Measurements from ENCODE around the gene GRIA1. TPM values are rescaled to one million over a fixed set of nuclear protein-coding genes. Genes with fewer than 3 reads are reported as not detected.

The GRIA1 gene
- total RNA-seq, 1 experiment from 2014 or later, result not detected

GRCh38 chr5:153523211-153523610 lies 32.7 kb downstream of the GRIA1 start:
- BruUV-seq (replicated peaks), result no TSS peak
- in situ Hi-C loops (cut with HindIII; ENCODE audit: low pct_unique_long_range_greater_than_20kb, low sequenced_read_pairs) (no loop called here), intact Hi-C loops (cut with micrococcal nuclease; ENCODE audit: unreplicated experiment) (no loop called here)
- ChIA-PET CTCF (no interaction called here), POLR2A (no interaction called here)
- DNase-seq (ENCODE audit: low read depth, low spot score), result no peak
- Histone ChIP-seq H3K27ac (ENCODE audit: low read length) (no peak overlapping the region), H3K27me3 (ENCODE audit: control insufficient read depth, insufficient read depth, low read length) (no peaks in the 10 kb centered on the region), H3K4me1 (ENCODE audit: control insufficient read depth, insufficient read depth, low read length) (no peaks in the 10 kb centered on the region), H3K4me3 (ENCODE audit: low read depth in 2 of 2, low read length in 2 of 2) (no peak overlapping the region), H3K36me3 (ENCODE audit: control insufficient read depth, insufficient read depth, low read length) (no peaks in the 10 kb centered on the region; the same call in 1 of the 2 replicates), H3K9me3 (ENCODE audit: control insufficient read depth, insufficient read depth, low read depth, low read length) (no peaks in the 10 kb centered on the region)
- ATAC-seq, result no peak
- no peak for TF ChIP-seq TCF7L2 (IDR thresholded peaks at IDR 0.05; ENCODE audit: low read depth, low read length)
- no peak for TF ChIP-seq SIN3A (IDR thresholded peaks at IDR 0.05; ENCODE audit: borderline replicate concordance, insufficient read depth, low read depth, low read length)
- TF ChIP-seq REST (IDR thresholded peaks at IDR 0.05; ENCODE audit: insufficient read depth in 1 of 2, low read depth in 2 of 2, low read length in 1 of 2), result no peak
- TF ChIP-seq CTCF (IDR thresholded peaks at IDR 0.05), result no peak
- no peak for TF ChIP-seq POLR2AphosphoS5 (IDR thresholded peaks at IDR 0.05; ENCODE audit: low read depth, low read length)

- intact Hi-C loops (cut with micrococcal nuclease; ENCODE audit: unreplicated experiment), result no loop called here
- Histone ChIP-seq H3K4me3 (ENCODE audit: low read depth in 2 of 2, low read length in 2 of 2) (no peak overlapping the region), H3K4me1 (ENCODE audit: control insufficient read depth, insufficient read depth, low read length) (no peaks in the 10 kb centered on the region), H3K27me3 (ENCODE audit: control insufficient read depth, insufficient read depth, low read length) (no peaks in the 10 kb centered on the region), H3K36me3 (ENCODE audit: control insufficient read depth, insufficient read depth, low read length) (no peaks in the 10 kb centered on the region; the same call in 1 of the 2 replicates), H3K9me3 (ENCODE audit: control insufficient read depth, insufficient read depth, low read depth, low read length) (no peaks in the 10 kb centered on the region), H3K27ac (ENCODE audit: low read length) (no peak overlapping the region)
- ATAC-seq, result no peak
- in situ Hi-C loops (cut with HindIII; ENCODE audit: low pct_unique_long_range_greater_than_20kb, low sequenced_read_pairs), result no loop called here
- CTCF ChIA-PET, result no interaction called here
- BruUV-seq (replicated peaks), result no TSS peak
- POLR2A ChIA-PET, result no interaction called here
- no peak for DNase-seq (ENCODE audit: low read depth, low spot score)
- TF ChIP-seq REST (IDR thresholded peaks at IDR 0.05; ENCODE audit: insufficient read depth in 1 of 2, low read depth in 2 of 2, low read length in 1 of 2) (no peak), CTCF (IDR thresholded peaks at IDR 0.05) (no peak), TCF7L2 (IDR thresholded peaks at IDR 0.05; ENCODE audit: low read depth, low read length) (no peak), SIN3A (IDR thresholded peaks at IDR 0.05; ENCODE audit: borderline replicate concordance, insufficient read depth, low read depth, low read length) (no peak), POLR2AphosphoS5 (IDR thresholded peaks at IDR 0.05; ENCODE audit: low read depth, low read length) (no peak)
These were observed 33.4 kb downstream of the GRIA1 start for GRCh38 chr5:153523831-153524230.
